Stimulated activated CD4-positive, alpha-beta T cell treated with anti-CD3 and anti-CD28 coated beads, Interleukin-15, amount 100 ng/mL, for 1 hour (primary cell): ENCODE data around the gene ANKRD37.

Experiments used
- DNase-seq, 2 donors: peaks; one replicate each; pipeline ENCODE4 v3.0.0-alpha.2; 2020; ENCODE audit warnings: low read depth in 1 of 2, low spot score in 1 of 2

The ANKRD37 gene

DNA sequence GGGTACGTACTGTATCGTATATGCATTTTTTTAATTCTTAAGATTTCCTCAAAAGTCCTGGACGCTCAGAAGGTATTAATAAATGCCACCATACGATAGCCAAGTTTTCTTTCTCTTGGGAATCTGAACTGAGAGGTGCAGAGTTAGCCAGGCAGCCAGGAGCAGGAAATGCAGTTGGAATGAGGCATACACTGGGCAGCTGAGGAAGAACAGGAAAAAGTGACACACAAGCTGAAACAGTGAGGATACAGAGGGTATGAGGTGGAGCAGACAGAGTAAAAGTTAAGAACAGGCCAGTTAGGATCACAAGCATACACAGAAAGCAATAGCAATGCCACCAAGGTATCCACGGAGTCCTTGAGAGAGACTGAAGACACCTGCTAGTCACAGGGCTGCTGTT is 15.8 kb downstream of the ANKRD37 start:
- no peak for DNase-seq

DNA sequence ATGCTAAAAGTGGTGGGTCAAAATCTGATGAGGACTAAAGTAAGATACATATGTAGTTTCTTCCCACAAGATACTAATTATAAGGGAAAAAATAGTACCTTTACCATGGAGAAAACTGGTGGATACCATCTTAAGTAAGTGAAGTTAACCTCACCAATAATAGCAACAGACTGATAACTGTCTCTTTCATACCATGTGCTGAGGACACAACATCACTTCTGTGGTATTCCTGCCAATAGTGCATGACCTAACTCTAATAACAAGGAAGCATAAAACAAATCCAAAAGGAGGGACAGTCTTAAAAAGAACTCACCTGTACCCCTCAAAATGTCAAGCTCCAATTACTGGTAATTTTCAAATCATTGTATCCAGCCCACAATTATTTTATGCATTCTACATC is 20.3 kb downstream of the ANKRD37 start:
- DNase-seq: no peak

DNA sequence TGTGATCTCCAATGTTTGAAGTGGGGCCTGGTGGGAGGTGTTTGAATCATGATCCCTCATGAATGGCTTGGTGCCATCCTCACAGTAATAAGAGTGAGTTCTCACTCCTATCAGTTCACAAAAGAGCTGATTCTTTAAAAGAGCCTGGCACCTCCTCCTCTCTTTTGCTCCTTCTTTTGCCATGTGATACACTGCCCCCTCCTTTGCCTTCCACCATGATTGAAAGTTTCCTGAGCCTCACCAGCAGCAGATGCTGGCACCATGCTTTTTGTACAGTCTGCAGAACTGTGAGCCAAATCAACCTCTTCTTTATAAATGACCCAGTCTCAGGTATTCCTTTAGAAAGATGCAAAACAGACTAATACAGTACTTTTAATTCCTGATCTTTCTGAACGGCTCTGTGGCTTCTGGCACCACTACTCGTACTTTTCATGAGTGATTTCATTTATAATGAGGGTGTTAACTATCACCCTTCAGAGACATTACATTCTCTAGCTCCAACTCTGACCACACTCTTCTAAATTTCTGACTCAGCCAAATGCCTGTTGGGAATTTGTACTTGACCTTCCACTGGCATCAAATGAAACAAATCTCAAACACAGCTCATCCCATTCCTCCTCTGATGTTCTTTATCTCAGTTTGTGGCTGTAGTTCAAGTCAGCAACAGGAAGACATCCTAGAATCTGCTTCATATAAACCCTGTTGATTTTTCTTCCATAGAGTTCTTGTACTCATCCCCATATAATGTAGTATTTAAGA is 24.9 kb downstream of the ANKRD37 start:
- DNase-seq: no peak

DNA sequence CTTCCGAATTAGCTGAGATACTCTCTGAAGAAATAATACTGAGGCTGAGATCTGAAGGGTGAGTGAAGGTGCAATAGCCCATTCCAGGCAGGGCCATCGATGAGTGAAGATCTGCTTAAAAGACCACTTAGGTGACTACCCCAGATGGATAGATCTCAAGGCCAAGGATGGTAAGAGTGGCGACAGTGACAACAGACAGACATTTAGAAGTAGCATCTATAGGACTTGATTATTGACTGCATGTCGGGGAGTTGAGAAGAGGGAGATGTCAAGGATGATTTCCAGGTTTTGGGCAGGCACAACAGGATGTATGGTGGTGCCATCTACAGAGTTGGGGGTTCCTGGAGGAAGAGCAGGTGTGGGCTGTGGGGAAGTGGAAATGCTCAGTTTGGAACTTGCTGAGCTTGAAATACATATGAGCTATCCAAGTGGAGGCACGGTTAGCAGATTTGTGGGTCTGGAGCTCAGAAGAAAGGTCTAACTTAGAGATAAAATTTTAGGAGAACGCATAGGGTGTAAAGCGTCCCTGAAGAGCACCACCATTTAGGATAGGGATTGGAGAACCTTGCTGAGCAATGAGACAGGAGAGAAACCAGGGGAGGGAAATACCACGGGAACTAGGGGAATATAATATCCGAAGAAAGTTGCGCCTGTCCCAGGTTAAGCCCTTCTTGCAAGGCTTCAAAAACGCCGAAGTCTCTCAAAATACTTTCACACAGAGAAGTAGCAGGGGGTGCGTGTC is 28.4 kb downstream of the ANKRD37 start:
- DNase-seq: no peak

DNA sequence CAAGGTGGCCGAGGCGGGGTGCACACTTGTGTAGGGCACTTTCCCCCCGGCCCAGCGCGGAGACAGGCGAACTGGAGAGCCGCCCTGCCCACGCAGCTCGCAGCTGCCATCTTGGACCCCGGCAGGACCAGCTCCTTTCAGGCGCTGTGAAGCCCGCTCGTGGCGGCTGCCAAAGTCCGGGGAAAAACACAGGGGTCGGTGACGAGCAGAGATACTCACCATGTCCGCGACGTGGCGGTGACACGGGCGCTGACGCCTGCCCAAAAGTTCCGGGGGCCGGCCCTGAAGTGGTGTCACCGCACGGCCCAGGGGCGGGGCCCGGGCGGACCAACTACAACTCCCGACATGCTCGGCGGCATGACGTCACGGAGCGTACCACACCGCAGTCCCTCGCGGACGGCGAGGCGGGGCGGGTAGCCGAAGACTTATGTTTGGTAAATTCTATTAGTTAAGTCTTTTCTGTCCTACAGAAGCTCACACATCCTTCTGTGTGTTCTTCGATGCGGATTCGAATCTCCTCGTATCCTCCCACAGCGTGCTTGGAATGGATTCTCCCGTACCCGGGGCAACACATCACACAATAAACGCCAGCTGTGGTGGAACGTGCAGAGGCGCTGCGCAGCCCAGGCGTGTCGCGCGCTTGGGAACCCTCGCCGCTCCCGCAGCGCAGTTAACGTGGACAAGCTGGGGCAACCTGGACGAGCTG is 29.2 kb downstream of the ANKRD37 start, which contains the start of gene UFSP2:
Gene UFSP2, minus strand, starts transcription at position 318 of the 706 bp plus-strand sequence. Its CDS starts 96 bp downstream, at position 222.
- DNase-seq: peak; percentile 77 to 78

DNA sequence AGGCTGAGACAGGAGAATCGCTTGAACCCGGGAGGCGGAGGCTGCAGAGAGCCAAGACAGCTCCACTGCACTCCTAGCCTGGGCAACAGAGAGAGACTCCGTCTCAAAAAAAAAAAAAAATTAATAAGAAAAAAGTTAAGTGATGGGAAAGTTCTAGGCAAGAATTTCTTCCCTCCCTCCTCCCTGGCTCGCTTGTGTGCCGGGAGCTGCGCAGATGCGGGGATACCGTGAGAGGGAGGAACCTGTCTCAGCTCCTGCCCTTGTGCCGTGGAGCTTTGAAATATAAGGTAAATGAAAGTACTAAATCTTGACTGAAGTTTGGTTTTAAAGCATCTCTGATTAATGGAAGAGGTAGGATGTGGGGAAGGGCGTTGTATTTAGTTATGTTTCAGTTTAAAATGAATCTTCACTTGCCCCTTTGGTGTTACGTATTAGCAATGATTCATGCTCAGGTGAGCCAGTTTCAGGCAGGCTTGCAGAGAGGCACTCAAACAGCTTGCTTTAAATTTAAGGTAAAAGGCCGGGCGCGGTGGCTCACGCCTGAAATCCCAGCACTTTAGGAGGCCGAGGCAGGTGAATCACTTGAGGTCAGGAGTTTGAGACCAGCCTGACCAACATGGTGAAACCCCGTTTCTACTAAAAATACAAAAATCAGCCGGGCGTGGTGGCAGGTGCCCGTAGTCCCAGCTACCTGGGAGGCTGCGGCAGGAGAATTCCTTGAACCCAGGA is 30.5 kb downstream of the ANKRD37 start:
- no peak for DNase-seq

DNA sequence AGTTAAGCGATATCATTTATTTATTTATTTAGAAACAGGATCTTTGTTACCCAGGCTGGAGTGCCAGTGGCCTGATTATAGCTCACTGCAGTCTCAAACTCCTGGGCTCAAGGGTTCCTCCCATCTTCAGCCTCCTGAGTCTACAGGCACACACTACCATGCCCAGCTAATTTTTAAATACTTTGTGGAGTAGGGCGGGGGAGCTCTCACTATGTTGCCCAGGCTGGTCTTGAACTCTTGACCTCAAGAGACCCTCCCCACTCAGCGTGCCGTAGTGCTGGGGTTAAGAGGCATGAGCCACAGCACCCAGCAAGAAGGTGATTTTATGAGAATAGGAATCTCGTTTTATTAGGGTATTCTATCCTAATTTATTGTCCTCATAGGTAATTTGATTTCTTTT is 33.0 kb downstream of the ANKRD37 start:
- DNase-seq: no peak

DNA sequence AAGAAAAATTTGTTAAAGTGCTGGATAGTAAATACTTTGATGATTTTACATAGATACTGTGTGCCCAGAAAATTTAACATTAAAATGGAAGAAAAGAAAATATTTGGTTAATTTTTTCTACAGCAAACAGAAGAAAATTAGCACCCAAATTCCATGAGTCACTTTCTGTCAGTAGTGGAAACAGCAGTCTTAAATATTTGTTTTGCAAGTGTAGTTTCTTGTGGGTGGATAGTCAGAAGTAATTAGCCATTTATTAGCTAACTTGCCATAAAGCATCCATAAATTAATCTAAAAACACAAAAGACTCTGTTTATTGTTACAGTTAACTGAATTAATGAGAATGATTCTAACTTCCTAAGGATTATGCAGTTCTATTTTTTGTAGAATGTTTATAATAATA is 38.8 kb downstream of the ANKRD37 start:
- DNase-seq: no peak

DNA sequence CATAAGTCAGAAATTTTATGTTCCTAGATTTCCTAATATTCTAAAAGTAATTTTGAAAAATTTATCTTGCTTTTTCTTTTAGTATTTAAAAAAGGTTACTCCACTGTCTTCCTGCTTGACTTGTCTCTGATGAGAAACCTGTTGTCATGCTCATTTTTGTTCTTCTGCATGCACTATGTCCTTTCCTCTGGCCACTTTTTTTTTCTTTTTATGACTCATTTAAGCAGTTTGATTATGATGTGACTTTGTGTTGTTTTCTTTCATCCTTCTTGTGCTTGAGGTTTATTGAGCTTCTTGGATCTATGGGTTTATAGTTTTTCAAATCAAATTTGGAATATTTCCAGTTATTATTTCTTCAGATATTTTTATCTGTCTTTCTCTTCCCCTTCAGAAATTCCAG is 41.2 kb downstream of the ANKRD37 start:
- DNase-seq: no peak

DNA sequence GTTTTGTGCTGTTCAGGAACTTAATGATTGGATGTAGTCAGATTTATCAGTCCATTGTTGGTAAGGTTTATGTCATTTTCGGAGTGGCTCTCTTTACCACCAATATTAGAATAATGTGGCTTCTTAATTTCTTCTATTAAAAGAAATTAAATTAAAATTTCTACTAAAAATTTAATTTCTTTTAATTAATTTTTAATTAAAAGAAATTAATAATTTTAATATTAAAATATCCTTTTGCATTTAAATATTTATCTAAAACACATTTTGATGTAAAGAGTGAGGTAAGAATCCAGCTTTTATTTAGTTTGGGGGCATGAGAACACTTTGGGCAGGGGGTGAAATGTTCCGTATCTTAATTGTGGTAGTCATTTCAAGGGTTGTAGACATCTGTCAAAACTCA is 44.8 kb downstream of the ANKRD37 start:
- DNase-seq: no peak

DNA sequence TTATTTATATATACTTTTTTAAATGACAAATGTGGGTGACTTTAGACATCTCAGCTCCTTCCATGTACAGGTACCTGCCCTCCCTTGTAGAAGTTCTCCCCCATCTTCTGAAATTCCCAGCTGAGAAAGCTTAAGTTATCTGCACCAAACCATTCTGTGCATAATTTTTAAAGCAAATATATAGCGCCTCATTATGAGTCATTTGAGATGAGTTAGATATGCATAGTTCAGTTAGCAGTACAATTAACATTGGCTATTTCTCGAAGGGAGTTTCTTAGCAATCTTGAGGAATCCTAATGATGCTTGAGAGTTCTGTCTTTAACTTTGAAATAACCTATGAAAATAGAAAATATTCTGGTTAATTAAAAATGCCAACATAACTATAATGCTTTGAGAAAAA is 48.6 kb downstream of the ANKRD37 start:
- DNase-seq: no peak
